Thyroid gland (tissue), 4 donors: Measurements from ENCODE around the gene KCNIP1. TPM values are rescaled to one million over a fixed set of nuclear protein-coding genes. Genes with fewer than 3 reads are reported as not detected.
"Not testable (repeated sequence)": the region's sequence is repeated elsewhere in the genome, so short reads cannot be mapped to it uniquely, and the experiment has no call there.

ENCODE experiments used
- DNase-seq, 2 donors: peaks; one replicate each; pipeline ENCODE4 v3.0.0-alpha.2; 2019
- H3K27ac ChIP-seq, 3 donors: fragments of 200-600 bp; sonication (generic); 1 replicate in 2 of 3; 2 replicates in 1 of 3; pipeline ENCODE4 v1.5.1; 2016 to 2019; ENCODE audit warnings: mild to moderate bottlenecking in 1 of 3, moderate library complexity in 1 of 3
- H3K27me3 ChIP-seq: fragments of 200-600 bp; sonication (generic); one replicate; pipeline ENCODE4 v1.5.1; 2019
- H3K36me3 ChIP-seq, 2 donors: fragments of 200-600 bp; sonication (generic); one replicate each; pipeline ENCODE4 v1.5.1; 2016 to 2019
- H3K4me1 ChIP-seq, 2 donors: fragments of 200-600 bp; sonication (generic); one replicate each; pipeline ENCODE4 v1.5.1; 2017 to 2019
- H3K4me3 ChIP-seq, 3 donors: fragments of 200-600 bp; sonication (generic); replicated peaks in 1 of 3; 1 replicate in 2 of 3; 2 replicates in 1 of 3; pipeline ENCODE4 v1.5.1; 2016; ENCODE audit warnings: mild to moderate bottlenecking in 1 of 3
- H3K9me3 ChIP-seq: fragments of 200-600 bp; sonication (generic); one replicate; pipeline ENCODE4 v1.5.1; 2017
- CTCF ChIP-seq, 6 experiments: fragments of 200-600 bp in 3 of 6; fragments of 450-650 bp in 3 of 6; sonication (generic) in 3 of 6; IDR thresholded peaks; one replicate each; pipeline ENCODE4 v1.5.1; 2016 to 2019; ENCODE audit warnings: antibody characterized with exemption in 6 of 6, mild to moderate bottlenecking in 2 of 6, inconsistent platforms in 1 of 6, moderate library complexity in 1 of 6
- POLR2A ChIP-seq, 2 donors: fragments of 450-650 bp; IDR thresholded peaks; one replicate each; pipeline ENCODE4 v1.6.1; 2017; ENCODE audit warnings: antibody characterized with exemption in 2 of 2, mild to moderate bottlenecking in 2 of 2, moderate library complexity in 1 of 2
- WGBS, 2 donors: methylation state at CpG; one replicate each; pipeline ENCODE4 v1.1.5; 2017; 5-methylcytosine and 5-hydroxymethylcytosine counted together
- intact Hi-C: fragments of 100-400 bp; cut with DNase I; formaldehyde crosslinking; loops from one replicate; pipeline ENCODE4 v1.15.1; 2023
- total RNA-seq, 4 donors: library from RNA; depleted of rRNA; stranded (reverse); fragments of >200 nt; gene quantifications; one replicate each; pipeline ENCODE4 v1.2.3, GENCODE V29; 2016

The KCNIP1 gene
- total RNA-seq, 4 donors from 2014 or later, result 0.54 to 1.7 TPM; not detected in 2

GRCh38 chr5:170761048-170761707, 257.4 kb downstream of the KCNIP1 start:
- TF ChIP-seq POLR2A (IDR thresholded peaks at IDR 0.05) (no peak), CTCF (IDR thresholded peaks at IDR 0.05) (no peak)
- Histone ChIP-seq H3K9me3 (no peaks in the 10 kb centered on the region), H3K27me3 (no peaks in the 10 kb centered on the region), H3K36me3 (no peaks in the 10 kb centered on the region), H3K4me3 (no peak overlapping the region), H3K4me1 (peaks cover 19% of the 10 kb centered on the region in 2 donors), H3K27ac (no peak overlapping the region)
- WGBS, 2 donors, result 93 to 95% methylated on average over 7 of the region's 7 CpGs
- intact Hi-C loops, result no loop called here
- no peak for DNase-seq

GRCh38 chr5:170761708-170762066, 257.9 kb downstream of the KCNIP1 start:
- H3K4me1 ChIP-seq, result peaks cover 14 to 15% of the 10 kb centered on the region in 2 donors
- H3K4me3 ChIP-seq, result no peak overlapping the region
- intact Hi-C loops, result no loop called here
- no peaks in the 10 kb centered on the region for H3K36me3 ChIP-seq
- no peaks in the 10 kb centered on the region for H3K27me3 ChIP-seq
- 92 to 97% methylated on average over 6 of the region's 6 CpGs for WGBS, 2 donors
- TF ChIP-seq POLR2A (IDR thresholded peaks at IDR 0.05) (no peak), CTCF (IDR thresholded peaks at IDR 0.05) (no peak)
- no peak overlapping the region for H3K27ac ChIP-seq
- H3K9me3 ChIP-seq, result no peaks in the 10 kb centered on the region
- DNase-seq, result no peak

GRCh38 chr5:170762298-170762697, 258.5 kb downstream of the KCNIP1 start:
- H3K4me3 ChIP-seq, H3K36me3 ChIP-seq, H3K4me1 ChIP-seq, H3K27me3 ChIP-seq, H3K9me3 ChIP-seq, intact Hi-C loops, DNase-seq, H3K27ac ChIP-seq: not testable (repeated sequence)
- 93 to 96% methylated on average over 9 of the region's 9 CpGs for WGBS, 2 donors

GRCh38 chr5:170765868-170766267, 262.0 kb downstream of the KCNIP1 start:
- H3K36me3 ChIP-seq, intact Hi-C loops: not testable (repeated sequence)
- 81 to 82% methylated on average over 9 of the region's 9 CpGs for WGBS, 2 donors

GRCh38 chr5:170769246-170769645, 265.4 kb downstream of the KCNIP1 start:
- no peak for TF ChIP-seq CTCF (IDR thresholded peaks at IDR 0.05)
- TF ChIP-seq POLR2A (IDR thresholded peaks at IDR 0.05), result no peak
- Histone ChIP-seq H3K9me3 (no peaks in the 10 kb centered on the region), H3K4me3 (no peak overlapping the region), H3K4me1 (no peaks in the 10 kb centered on the region), H3K27ac (no peak overlapping the region), H3K27me3 (no peaks in the 10 kb centered on the region), H3K36me3 (no peaks in the 10 kb centered on the region)
- no peak for DNase-seq
- WGBS, 2 donors, result 57 to 58% methylated on average over 6 of the region's 6 CpGs
- intact Hi-C loops, result no loop called here

More at GRCh38 chr5:170765868-170766267, 262.0 kb downstream of the KCNIP1 start:
- not testable (repeated sequence) for H3K27me3 ChIP-seq, H3K9me3 ChIP-seq, H3K4me3 ChIP-seq, DNase-seq, H3K4me1 ChIP-seq, H3K27ac ChIP-seq

GRCh38 chr5:170769898-170770416, 266.1 kb downstream of the KCNIP1 start:
- TF ChIP-seq CTCF (IDR thresholded peaks at IDR 0.05) (no peak), POLR2A (IDR thresholded peaks at IDR 0.05) (no peak)

More at GRCh38 chr5:170769898-170770416, 266.1 kb downstream of the KCNIP1 start:
- intact Hi-C loops, result loop anchor here (10.0 kb wide), 1 partner anchor 135 kb away; no protein-coding TSS in a partner anchor
- Histone ChIP-seq H3K27ac (no peak overlapping the region), H3K4me1 (no peaks in the 10 kb centered on the region), H3K4me3 (no peak overlapping the region), H3K36me3 (no peaks in the 10 kb centered on the region), H3K27me3 (no peaks in the 10 kb centered on the region), H3K9me3 (no peaks in the 10 kb centered on the region)
- DNase-seq, result no peak
- WGBS, 2 donors, result 81 to 83% methylated on average over 5 of the region's 5 CpGs
